Epidermal melanocyte (primary cell): ENCODE data around the gene RBM4.

Experiments used
- DNase-seq: peaks from one replicate; pipeline ENCODE4 v3.0.0; 2011; ENCODE audit warnings: low spot score; ENCODE audit not compliant: insufficient read length

RBM4 gene

GRCh38 chr11:66651016-66651415 is 12.5 kb downstream of the RBM4 start:
- no peak for DNase-seq

- DNase-seq = no peak
Measured at GRCh38 chr11:66652651-66653050, 14.1 kb downstream of the RBM4 start.

- DNase-seq = no peak
Measured at GRCh38 chr11:66653123-66653522, 14.6 kb downstream of the RBM4 start.

DNA sequence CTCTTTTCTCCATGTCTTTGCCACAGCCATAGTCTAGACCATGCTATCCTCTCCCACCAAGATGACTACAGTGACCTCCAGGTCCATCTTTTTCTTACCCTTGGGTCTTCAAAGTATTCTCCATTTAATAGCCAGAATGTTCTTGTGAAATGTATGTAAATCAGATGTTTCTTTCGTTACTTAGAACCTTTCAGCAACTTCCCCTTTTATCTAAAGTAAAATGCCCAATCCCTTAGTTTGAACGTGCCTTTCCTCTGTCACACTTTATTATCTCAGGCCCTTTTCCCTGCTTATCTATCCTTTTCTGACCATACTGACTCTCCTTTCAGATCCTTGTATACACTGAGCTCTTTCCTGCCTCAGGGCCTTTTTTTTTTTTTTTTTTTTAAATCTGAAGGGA is 21.3 kb downstream of the RBM4 start:
- no peak for DNase-seq

GRCh38 chr11:66663741-66664296 is 25.3 kb downstream of the RBM4 start:
- DNase-seq = no peak

DNA sequence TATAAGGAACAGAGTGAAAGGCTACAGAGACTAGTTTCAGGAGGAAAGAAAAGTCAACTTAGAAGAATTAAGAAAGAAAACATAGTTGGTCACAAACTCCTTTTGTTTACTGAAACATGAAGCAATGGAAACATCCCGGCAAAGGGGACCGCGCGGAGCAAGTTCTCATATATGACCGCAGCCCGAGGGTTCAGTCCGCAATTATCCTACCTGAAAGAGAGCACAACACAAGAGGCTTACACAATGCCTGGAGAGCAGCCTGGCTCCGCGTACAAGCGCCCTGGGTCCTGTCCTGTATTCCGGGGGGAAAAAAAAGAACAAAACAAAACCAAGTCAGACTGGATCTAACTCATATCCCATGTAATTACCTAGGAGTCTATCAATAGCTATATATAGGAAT is 26.9 kb downstream of the RBM4 start:
- no peak for DNase-seq

DNA sequence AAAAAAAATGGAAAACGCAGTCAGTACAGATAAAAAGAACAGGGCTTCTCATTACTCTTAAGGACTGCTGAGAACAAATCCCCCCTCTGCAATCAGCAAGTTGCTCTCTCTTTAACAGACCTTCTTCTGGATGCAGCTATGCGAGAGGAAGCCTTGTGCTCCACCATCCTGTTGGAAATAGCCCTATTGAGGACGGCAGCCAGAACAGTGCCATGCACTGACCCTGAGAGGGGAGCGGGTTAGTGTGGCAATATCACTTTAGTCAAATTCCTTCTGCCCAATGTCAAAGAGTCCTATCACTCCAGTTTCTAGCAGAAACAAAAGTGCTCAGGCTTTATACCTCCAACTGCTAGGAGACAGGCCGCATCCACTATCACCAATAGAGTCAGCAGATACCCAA is 32.3 kb downstream of the RBM4 start:
- DNase-seq = no peak

- no peak for DNase-seq
Measured at GRCh38 chr11:66674964-66675602, 36.6 kb downstream of the RBM4 start.

DNA sequence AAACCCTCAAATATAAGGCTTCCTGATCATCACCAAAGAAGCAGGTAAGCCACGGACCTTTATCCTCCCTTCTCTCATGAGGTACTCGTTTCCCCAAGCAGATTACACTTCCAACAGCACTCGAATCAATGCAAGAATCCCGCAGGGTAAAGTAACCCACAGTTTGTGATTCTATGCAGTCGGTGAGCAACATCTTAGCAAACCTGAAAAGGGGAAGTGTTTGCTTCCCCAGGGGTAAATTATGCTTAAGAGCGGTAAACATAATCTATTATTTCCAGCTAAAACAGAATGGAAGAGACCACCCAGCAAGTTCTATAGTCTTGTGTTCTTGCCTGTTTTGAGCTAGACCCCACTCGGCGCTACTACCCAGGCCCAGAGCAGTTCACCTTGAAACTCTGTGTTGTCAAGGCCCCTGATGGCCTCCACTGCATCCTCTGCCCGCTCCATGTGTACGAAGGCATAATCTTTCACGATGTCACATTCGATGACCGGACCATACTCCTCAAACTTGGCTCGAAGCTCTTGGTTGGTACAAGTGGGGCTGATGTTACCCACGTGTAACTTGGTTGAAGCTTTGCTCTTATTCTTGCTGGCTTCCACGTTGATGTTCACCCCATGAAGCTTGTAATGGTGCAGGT is 37.9 kb downstream of the RBM4 start:
- DNase-seq = no peak

DNA sequence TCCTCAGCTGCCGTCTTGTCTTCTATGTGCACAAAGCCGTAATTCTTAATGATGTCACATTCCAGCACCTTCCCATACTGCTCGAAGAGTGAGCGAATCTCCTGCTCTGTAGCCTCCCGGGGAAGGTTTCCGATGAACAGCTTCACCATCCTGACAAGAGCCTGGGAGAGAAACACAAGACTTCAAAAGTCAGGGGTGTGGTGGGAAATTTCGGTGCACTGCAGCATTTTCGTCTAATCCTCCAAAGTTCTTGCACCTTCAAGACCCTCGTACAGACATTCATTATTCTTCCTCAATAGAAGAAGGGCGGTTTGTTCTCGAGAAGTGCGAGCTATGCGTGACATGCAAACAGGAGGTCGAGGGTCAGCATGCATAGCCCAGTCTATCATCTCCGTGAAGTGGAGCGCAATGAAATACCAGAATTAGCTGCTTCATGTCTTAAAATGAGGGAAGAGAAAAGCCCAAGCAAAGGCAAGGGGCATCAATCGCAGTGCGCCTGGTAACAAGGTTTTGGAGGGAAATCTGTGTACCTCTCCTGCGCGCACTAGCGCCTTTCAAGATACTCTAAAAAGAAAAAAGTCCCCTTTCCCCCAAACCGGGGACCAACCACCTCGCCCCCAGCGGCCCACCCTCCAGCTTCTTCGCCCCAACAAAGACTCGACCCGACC is 38.6 kb downstream of the RBM4 start:
- DNase-seq = no peak

GRCh38 chr11:66677599-66678375 is 39.3 kb downstream of the RBM4 start, which contains the start of gene RBM4B:
RBM4B (minus strand) TSS chr11:66677887; CDS start chr11:66677079, 808 bp downstream.
- DNase-seq = peak; percentile 90

GRCh38 chr11:66680966-66681645 is 42.6 kb downstream of the RBM4 start:
- DNase-seq = no peak

GRCh38 chr11:66683877-66684276 is 45.4 kb downstream of the RBM4 start:
- DNase-seq = no peak

DNA sequence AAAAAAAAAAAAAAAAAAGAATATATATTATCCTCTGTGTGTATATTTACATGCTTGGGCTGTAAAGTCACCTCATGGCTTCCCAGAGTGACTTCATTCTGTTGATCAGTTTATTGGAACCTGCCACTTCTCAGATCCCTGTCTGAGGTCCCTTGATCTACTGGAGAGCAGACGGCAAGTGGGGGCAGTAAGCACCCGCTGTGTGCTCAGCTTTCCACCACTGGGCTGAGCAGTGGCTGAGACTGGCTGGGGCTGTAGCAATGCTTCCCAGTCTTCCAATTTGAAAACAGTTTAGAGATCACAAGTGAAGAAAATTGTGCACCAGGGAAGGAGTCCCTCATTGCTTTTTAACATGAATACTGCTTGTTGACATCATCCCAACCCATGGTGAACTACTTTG is 46.1 kb downstream of the RBM4 start:
- no peak for DNase-seq

GRCh38 chr11:66685276-66686099 is 47.0 kb downstream of the RBM4 start:
- DNase-seq = no peak

DNA sequence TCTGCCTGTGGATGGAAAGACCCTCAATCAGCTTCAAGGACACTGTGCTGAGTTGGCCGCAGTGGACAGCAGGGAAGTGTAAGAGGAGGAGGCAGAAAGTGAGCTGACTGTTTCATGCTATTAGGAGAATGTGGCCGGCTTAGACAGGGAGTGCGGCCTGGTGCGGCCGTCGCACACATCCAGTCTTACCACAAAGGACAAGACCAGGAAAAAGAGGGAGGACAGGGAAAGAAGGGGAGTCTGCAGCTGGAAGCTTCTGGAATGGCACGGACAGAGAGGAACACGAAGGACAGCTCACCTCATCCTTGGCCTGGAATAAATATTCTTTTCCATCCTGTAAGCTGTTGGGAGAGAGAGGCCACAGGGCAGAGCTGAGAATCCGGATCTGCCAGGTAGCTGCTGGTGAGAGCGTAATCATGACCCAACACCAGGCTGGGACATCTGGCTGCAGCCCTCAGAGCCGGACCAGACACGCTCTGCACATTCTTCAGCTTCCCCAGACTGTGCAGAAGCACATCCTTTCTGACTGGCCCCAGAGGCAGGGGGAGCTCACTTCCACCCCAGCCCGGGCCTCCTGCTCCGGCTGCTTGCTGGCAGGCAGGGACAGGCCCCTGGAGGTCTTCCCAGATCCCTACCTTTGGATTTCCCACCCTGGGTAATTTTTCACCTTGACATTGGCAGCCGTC is 47.7 kb downstream of the RBM4 start:
- DNase-seq = no peak

- DNase-seq = no peak
Measured at GRCh38 chr11:66686801-66687750, 48.6 kb downstream of the RBM4 start.

DNA sequence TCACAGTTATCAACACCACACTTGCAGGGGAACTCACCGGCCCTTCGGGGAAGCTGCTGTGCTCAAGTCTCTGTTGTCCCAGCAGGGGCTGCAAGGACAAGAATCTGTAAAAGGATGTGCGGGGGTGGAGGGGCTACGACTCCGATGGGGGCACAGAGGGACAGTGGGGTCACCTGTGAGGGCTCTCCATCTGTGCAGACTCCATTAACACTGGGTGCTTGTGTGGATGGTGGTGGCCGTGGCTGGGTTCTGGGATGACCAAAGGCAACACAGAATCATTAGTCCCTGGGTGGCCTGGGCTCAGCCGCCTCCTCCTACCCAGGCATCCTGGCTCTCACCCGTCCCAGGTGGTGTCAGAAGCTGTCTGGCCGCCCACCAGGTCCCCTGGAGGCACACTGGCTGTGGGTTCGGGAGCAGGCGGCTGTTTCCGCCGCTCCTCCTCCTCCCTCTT is 49.4 kb downstream of the RBM4 start:
- no peak for DNase-seq
